Stimulated activated naive CD8-positive, alpha-beta T cell treated with anti-CD3 and anti-CD28 coated beads, Interleukin-15, amount 100 ng/mL, for 72 hours (primary cell): Measurements from ENCODE around the gene EFHC1.
A peak's percentile ranks its signal among the peaks of the same experiment; 100 is the strongest.
"Not testable (repeated sequence)": the region's sequence is repeated elsewhere in the genome, so short reads cannot be mapped to it uniquely, and the experiment has no call there.

Source experiments
- ATAC-seq: fragments of 150-1000 bp; cut with Tn5 transposase; 2 replicates; pipeline ENCODE4 v1.10.0; 2021; ENCODE audit warnings: mild to moderate bottlenecking, moderate library complexity
- DNase-seq, 2 donors: peaks; one replicate each; pipeline ENCODE4 v3.0.0; 2021 to 2022
- H3K27ac Mint-ChIP-seq, 2 donors: one replicate each; pipeline ENCODE4 v1.8.0; 2022; ENCODE audit warnings: mild to moderate bottlenecking in 2 of 2, mixed read lengths in 2 of 2, moderate library complexity in 2 of 2
- H3K27me3 Mint-ChIP-seq: one replicate; pipeline ENCODE4 v1.8.0; 2022; ENCODE audit warnings: mixed read lengths
- H3K4me1 Mint-ChIP-seq: one replicate; pipeline ENCODE4 v1.8.0; 2022; ENCODE audit warnings: mild to moderate bottlenecking, mixed read lengths
- H3K4me3 Mint-ChIP-seq, 2 donors: one replicate each; pipeline ENCODE4 v1.8.0; 2022; ENCODE audit warnings: mild to moderate bottlenecking in 2 of 2, mixed read lengths in 2 of 2, moderate library complexity in 1 of 2
- H3K9me3 Mint-ChIP-seq, 2 donors: one replicate each; pipeline ENCODE4 v1.8.0; 2022; ENCODE audit warnings: mixed read lengths in 2 of 2

Gene EFHC1, protein sequence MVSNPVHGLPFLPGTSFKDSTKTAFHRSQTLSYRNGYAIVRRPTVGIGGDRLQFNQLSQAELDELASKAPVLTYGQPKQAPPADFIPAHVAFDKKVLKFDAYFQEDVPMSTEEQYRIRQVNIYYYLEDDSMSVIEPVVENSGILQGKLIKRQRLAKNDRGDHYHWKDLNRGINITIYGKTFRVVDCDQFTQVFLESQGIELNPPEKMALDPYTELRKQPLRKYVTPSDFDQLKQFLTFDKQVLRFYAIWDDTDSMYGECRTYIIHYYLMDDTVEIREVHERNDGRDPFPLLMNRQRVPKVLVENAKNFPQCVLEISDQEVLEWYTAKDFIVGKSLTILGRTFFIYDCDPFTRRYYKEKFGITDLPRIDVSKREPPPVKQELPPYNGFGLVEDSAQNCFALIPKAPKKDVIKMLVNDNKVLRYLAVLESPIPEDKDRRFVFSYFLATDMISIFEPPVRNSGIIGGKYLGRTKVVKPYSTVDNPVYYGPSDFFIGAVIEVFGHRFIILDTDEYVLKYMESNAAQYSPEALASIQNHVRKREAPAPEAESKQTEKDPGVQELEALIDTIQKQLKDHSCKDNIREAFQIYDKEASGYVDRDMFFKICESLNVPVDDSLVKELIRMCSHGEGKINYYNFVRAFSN

DNA sequence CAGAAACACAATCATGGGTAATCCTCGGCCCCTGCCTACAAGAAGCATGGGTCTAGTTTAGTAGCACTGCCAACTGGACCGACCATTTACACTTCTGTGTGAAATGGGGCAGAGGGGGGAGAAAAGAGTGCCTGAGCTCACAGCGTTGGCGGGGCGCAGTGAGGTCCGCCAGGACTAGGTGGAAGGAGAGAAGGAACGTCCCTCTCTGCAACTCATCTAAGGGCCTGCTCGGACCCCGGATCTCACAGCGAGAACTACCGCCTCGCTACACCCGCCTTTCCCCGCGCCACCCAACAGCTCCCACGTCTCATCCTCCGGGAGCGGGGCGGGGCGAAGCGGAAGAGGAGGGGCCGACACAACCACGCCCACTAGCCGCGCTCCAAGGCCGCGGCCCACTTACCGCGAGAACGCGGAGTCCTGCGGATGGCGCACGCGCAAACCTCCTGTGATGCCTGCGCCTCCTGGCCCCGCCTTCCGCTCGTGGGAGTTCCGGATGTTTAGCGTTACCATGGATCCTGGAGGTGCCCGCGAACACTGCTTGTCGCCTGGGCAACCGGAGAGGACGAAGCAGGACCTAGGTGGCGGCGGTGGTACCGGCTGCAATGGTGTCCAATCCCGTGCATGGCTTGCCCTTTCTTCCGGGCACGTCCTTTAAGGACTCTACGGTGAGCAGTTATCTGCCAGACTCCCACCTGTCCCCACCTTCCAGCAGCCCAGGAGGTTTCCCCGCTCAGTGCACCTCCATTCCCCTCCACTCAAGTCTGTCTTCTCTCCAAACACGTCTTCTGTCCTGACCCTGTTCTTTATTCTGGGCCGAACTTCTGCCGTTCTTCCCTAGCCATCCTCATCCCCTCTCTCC is at the start of gene EFHC1:
Gene EFHC1 (plus strand): TSS at position 534 of the 859 bp plus-strand sequence. CDS start 69 bp downstream, at position 603.
- Mint-ChIP-seq H3K9me3 (no peaks in the 10 kb centered on the region), H3K4me1 (peaks cover 35% of the 10 kb centered on the region), H3K27ac (peak within 1 kb of the TSS; percentile 65 to 94), H3K27me3 (no peaks in the 10 kb centered on the region), H3K4me3 (no peak within 1 kb of the TSS)
- DNase-seq: peak; percentile 97 to 98
- ATAC-seq: peak; percentile 93

DNA sequence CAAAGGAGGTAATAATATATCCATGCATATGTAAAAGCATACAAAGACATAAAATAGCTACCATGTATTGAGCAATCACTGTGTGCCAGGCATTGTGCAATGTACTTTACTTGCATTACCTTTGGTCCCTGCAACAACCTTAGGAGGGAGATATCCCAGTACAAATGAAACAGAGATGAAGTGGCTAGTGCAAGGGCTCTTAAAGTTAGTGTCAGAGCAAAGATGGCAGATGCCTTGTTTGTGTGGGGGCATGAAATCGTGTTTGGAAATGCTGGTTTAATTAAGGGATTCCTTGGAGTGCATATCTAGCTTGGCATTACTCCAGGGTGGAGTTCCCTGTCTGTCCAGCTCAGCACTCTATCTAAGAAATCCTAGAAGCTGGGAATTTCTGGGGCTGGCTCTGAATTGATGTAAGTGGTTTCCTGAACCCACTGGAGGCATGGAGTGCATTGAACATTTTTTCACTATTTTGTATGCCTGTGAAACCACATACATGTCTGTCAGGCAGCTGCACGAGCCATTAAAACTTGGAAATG is 48.4 kb upstream of the EFHC1 start:
- Mint-ChIP-seq H3K4me1 (peaks cover 72% of the 10 kb centered on the region), H3K9me3 (peaks cover 14 to 16% of the 10 kb centered on the region in 2 donors), H3K27me3 (no peaks in the 10 kb centered on the region)

DNA sequence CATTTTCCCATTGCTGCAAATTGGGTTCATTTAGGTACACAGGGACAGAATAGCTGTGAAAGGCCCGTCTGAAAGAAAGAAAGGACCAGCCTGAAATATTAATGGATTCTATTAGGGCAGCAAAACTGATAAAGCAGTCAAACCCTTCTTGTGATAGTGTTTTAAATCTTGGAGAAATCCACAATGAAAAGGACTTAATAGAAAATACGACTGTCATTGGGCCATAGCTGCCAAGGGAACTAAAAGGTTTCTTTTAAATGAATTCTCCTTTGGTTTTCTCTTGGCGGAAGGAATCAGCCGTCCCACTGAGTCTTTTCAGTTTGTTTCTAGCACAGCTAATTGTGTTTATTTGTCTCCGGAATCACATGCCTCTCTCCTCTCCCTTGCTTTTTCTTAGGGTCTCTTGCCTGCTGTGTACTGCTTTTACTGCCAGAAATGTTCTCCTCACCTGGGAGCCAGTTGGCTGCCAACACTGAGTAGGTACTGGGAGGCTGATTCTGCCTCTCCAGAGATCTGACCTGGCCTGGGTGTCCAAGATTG is 46.9 kb upstream of the EFHC1 start:
- no peaks in the 10 kb centered on the region for H3K27me3 Mint-ChIP-seq
- H3K27ac Mint-ChIP-seq: no peak overlapping the region
- H3K4me1 Mint-ChIP-seq: peaks cover 72% of the 10 kb centered on the region
- DNase-seq (no peak), ATAC-seq (no peak)
- H3K9me3 Mint-ChIP-seq: peaks cover 14 to 16% of the 10 kb centered on the region in 2 donors
- no peak overlapping the region for H3K4me3 Mint-ChIP-seq

More for the DNA sequence above, 48.4 kb upstream of the EFHC1 start:
- ATAC-seq (no peak), DNase-seq (no peak)
- Mint-ChIP-seq H3K4me3 (no peak overlapping the region), H3K27ac (no peak overlapping the region)

DNA sequence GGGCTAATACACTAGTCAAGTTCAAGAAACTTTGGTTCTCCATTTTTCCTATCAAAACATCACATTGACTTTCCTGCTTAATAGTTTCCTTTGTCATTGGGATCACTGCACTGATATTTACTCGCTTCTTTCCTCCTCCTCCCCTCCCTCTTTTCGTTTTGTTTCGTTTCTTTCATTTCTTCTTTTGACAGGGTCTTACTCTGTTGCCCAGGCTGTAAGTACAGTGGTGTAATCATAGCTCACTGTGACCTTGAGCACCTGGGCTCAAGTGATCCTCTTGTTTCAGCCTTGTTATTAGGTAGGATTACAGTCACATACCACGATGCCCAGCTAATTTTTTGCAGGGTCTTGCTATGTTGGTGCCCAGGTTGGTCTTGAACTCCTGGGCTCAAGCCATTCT is 45.9 kb upstream of the EFHC1 start:
- no peak for ATAC-seq
- no peaks in the 10 kb centered on the region for H3K27me3 Mint-ChIP-seq
- peaks cover 14 to 16% of the 10 kb centered on the region in 2 donors for H3K9me3 Mint-ChIP-seq
- H3K4me1 Mint-ChIP-seq: peaks cover 70% of the 10 kb centered on the region
- no peak overlapping the region for H3K27ac Mint-ChIP-seq
- H3K4me3 Mint-ChIP-seq: no peak overlapping the region
- DNase-seq: no peak

DNA sequence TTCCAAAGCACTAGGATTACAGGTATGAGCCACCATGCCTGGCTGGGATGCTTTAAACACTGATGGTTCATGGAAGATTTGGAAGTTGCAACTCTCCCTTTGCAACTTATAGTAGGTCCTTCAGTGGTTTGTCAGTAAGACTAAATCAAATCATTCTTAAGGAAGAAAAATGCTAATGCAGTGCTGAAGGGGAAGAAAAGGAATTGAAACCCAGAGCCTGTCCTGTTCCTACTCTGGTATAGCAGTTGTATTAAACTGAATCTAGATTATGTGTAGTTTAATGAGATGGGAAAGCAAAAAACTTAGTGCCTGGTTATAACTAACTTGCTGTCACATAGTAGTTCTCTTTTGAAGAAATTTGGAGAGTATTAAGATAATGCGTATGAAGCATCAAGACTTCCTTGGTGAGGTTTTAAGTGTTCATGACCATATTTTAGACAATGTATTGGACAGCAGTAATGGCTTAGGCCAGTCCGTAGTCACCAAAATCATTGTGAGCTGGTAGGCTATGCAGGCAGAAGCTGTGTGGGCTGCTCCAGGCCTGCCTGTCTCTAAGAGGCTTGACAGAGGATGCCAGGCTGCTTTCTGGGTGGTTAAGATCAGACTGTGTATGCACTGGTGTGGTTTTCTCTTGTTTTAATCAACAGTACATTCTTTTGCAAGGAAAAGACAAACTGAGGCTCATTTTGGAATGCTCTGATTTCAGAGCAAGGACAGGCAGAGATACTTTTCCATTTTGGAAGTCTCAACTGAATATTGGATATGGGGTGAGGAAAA is 44.2 kb upstream of the EFHC1 start:
- Mint-ChIP-seq H3K27me3 (no peaks in the 10 kb centered on the region), H3K9me3 (peaks cover 14 to 16% of the 10 kb centered on the region in 2 donors), H3K4me1 (peaks cover 69% of the 10 kb centered on the region), H3K27ac (no peak overlapping the region), H3K4me3 (peak overlapping the region; percentile 21 to 30)
- DNase-seq (no peak), ATAC-seq (peak; percentile 85)

DNA sequence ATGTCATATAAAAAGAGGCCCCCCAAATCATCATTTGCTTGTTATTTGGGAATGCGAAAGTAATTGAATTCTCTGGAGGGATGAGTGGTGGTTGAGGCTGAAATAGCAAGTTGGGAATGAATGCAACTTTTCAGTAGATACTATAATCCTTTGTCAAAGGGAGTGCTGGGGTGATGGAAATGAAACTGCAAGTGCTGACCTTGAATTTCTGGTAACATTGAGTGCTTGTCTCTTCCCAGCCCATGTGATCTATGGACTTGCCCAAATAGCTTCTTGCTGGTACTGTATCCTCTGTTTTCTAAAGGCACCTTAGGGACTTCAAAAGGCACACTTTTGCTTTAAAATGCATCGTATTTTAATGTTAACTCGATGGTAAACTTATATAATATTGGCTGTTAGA is 43.4 kb upstream of the EFHC1 start:
- Mint-ChIP-seq H3K27me3 (no peaks in the 10 kb centered on the region), H3K4me3 (no peak overlapping the region), H3K4me1 (peaks cover 76% of the 10 kb centered on the region), H3K9me3 (peaks cover 14 to 16% of the 10 kb centered on the region in 2 donors), H3K27ac (no peak overlapping the region)
- no peak for ATAC-seq
- DNase-seq: no peak

DNA sequence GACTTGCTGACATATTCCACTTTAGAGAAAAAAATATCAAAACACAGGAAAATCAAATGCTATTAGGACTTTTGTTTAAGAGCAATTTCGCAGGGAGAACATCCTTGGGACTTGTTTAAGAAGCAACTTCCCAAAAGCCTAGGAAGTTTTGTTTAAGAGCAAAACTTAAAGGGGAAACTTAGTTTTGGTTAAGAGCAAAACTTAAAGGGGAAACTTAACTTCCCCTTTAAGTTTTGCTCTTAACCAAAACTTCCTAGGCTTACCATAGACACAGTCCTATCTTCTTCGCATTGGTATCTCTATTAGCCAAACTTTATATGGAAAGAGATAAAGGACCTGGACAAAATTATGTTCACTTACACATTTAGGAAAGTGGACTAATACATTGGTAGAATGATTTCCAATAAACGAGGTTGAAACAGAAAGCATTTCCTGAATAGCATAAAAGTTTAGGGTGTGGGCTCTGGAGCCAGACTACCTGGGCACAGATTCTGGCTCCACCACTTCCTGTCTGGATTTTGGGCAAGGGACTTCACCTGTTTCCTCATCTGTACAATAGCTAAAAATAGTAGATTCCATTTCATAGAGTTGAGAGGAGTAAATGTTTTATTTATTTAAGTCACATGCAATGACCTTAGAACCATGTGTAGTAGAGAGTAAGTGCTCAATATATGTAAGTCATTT is 42.5 kb upstream of the EFHC1 start:
- Mint-ChIP-seq H3K4me1 (peaks cover 84% of the 10 kb centered on the region), H3K9me3 (peaks cover 14 to 16% of the 10 kb centered on the region in 2 donors), H3K27ac (peak overlapping the region; percentile 16 to 79), H3K27me3 (no peaks in the 10 kb centered on the region), H3K4me3 (peak overlapping the region; percentile 38 to 41)
- DNase-seq (no peak), ATAC-seq (no peak)

DNA sequence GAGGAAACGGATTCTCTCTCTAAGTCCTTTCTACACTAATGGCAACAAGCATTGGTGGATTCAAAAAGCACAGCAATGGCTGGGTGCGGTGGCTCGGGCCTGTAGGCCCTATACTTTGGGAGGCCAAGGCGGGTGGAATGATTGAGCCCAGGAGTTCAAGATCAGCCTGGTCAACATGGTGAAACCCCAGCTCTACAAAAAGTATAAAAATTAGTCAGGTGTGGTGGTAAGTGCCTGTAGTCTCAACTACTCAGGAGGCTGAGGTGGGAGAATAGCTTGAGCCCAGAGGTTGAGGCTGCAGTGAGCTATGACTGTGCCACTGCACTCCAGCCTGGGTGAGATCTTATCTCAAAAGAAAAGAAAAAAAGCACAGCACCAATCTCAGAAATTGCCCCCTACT is 38.9 kb upstream of the EFHC1 start:
- DNase-seq (peak in 1 of 2 donors; percentile 56), ATAC-seq (peak; percentile 87)
- H3K9me3 Mint-ChIP-seq: peaks cover 6 to 17% of the 10 kb centered on the region in 2 donors
- no peak overlapping the region for H3K4me3 Mint-ChIP-seq
- no peaks in the 10 kb centered on the region for H3K27me3 Mint-ChIP-seq
- H3K4me1 Mint-ChIP-seq: peaks cover 85% of the 10 kb centered on the region
- no peak overlapping the region for H3K27ac Mint-ChIP-seq

DNA sequence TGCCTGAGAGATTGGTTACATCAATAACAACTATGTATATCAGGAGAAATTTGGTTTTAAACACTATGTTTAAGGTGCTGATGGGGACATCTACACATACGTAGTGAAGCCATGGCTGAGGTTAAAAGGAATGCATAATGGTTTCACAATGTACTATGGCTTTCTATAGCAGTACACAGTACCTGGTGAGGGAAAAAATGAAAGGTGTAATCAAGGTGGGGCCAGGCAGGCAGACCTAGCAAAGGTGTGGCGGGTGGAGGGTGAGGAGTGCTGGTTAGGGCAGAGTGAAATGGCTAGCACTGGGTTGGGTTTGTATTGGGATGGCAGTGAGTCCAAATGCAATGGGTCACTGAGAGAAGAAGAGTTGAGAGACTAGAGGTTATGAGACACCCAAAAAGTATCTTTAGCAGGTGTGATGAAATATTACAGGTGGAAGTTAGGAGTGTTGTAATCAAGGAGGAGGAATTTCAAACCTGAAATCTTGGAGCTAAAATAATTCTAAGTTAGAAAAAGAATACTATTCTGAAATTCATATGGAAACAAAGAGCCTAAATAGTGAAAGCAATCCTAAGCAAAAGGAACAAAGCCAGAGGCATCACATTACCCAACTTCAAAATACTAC is 35.9 kb upstream of the EFHC1 start:
- Mint-ChIP-seq H3K4me1 (peaks cover 66% of the 10 kb centered on the region), H3K27ac (no peak overlapping the region), H3K4me3 (no peak overlapping the region), H3K9me3 (peaks cover 10 to 17% of the 10 kb centered on the region in 2 donors), H3K27me3 (no peaks in the 10 kb centered on the region)
- no peak for ATAC-seq
- DNase-seq: no peak

DNA sequence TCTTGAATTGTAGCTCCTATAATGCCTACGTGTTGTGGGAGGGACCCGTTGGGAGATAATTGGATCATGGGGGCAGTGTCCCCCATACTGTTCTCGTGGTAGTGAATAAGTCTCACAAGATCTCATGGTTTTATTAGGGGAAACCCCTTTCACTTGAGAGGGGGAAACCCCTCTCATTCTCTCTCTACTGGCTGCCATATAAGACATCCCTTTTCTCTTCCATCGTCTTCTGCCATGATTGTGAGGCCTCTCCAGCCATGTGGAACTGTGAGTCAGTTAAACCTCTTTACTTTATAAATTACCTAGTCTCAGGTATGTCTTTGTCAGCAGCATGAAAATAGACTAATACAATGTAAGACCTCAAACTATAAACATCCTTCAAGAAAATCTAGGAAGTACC is 35.1 kb upstream of the EFHC1 start:
- H3K27ac Mint-ChIP-seq: no peak overlapping the region
- DNase-seq (no peak), ATAC-seq (no peak)
- peaks cover 10 to 17% of the 10 kb centered on the region in 2 donors for H3K9me3 Mint-ChIP-seq
- H3K4me3 Mint-ChIP-seq: peak overlapping the region in 1 of 2 donors; percentile 13
- peaks cover 68% of the 10 kb centered on the region for H3K4me1 Mint-ChIP-seq
- no peaks in the 10 kb centered on the region for H3K27me3 Mint-ChIP-seq

DNA sequence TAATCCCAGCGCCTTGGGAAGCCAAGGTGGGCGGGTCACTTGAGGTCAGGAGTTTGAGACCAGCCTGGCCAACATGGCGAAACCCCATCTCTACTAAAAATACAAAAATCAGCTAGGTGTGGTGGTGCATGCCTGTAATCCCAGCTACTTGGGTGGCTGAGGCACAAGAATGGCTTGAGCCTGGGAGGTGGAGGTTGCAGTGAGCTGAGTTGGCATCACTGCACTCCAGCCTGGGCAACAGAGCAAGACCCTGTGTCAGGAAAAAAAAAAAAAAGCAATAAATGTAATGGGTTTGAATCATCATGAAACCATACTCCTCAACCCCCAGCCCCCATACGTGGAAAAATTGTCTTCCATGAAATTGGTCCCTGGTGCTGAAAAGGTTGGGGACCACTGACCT is 32.0 kb upstream of the EFHC1 start:
- Mint-ChIP-seq H3K4me1 (peaks cover 73% of the 10 kb centered on the region), H3K9me3 (peaks cover 10 to 17% of the 10 kb centered on the region in 2 donors)
- not testable (repeated sequence) for H3K4me3 Mint-ChIP-seq, DNase-seq, H3K27me3 Mint-ChIP-seq, ATAC-seq, H3K27ac Mint-ChIP-seq

DNA sequence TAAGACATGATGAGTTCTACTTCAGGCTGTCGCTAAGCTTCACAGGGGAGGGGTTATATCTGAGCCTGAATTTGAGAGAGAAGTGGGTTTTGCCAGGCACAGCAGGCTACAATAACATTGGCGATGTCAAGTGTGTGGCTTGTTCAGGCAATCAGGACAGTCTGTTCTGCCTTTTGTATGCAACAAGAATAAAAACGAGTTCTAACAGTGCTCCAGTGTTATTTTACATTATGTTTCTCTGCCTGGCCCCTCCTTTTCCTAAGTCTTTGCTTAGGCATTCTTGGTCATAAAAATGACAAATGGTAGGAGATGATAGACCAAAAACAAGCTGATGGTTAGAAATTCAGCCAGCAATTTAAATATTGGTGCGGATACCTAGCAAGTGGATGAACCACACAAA is 31.4 kb upstream of the EFHC1 start:
- H3K4me1 Mint-ChIP-seq: peaks cover 77% of the 10 kb centered on the region
- H3K27ac Mint-ChIP-seq: no peak overlapping the region
- DNase-seq: no peak
- no peaks in the 10 kb centered on the region for H3K27me3 Mint-ChIP-seq
- no peak for ATAC-seq
- H3K9me3 Mint-ChIP-seq: peaks cover 10 to 17% of the 10 kb centered on the region in 2 donors
- H3K4me3 Mint-ChIP-seq: peak overlapping the region; percentile 13 to 72

DNA sequence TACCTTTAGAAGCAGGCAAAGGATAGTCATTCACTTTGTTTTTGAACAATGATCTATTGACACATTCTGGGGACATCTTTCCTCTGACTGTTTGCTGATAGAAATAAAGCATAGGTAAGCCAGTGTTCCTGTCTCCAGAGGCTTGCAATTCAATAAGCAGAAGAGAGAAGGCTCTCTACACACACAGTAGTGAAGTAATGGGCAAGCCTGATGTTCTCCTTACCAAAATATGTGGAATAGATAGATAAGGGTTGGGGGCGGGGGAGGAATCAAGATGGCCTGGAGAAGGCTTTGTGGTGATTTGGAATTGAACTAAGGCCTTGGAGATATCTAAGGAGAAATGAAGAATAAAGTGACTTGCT is 30.9 kb upstream of the EFHC1 start:
- Mint-ChIP-seq H3K9me3 (peaks cover 10 to 12% of the 10 kb centered on the region in 2 donors), H3K4me3 (peak overlapping the region; percentile 72 to 76), H3K27me3 (no peaks in the 10 kb centered on the region), H3K27ac (peak overlapping the region; percentile 89 to 93), H3K4me1 (peaks cover 77% of the 10 kb centered on the region)
- DNase-seq (no peak), ATAC-seq (peak; percentile 15)
